HG03432 (cell line): Measurements from ENCODE around the gene ZNF638.

Experiments
- ATAC-seq: cut with Tn5 transposase; IDR thresholded peaks from one replicate; pipeline ENCODE4 v1.9.1; 2021; ENCODE audit warnings: mild to moderate bottlenecking, moderate library complexity; ENCODE audit not compliant: unreplicated experiment

Gene ZNF638

GRCh38 chr2:71469403-71470398 is 138.1 kb downstream of the ZNF638 start:
- no peak for ATAC-seq

GRCh38 chr2:71471276-71471675 is 139.7 kb downstream of the ZNF638 start:
- ATAC-seq = no peak

- ATAC-seq = no peak
These were observed 140.4 kb downstream of the ZNF638 start for GRCh38 chr2:71472019-71472418.

GRCh38 chr2:71473346-71474031 is 141.9 kb downstream of the ZNF638 start:
- ATAC-seq = no peak

GRCh38 chr2:71474116-71474743 is 142.6 kb downstream of the ZNF638 start:
- no peak for ATAC-seq

- no peak for ATAC-seq
These were observed 143.3 kb downstream of the ZNF638 start for GRCh38 chr2:71474744-71475397.

- ATAC-seq = no peak
These were observed 144.9 kb downstream of the ZNF638 start for GRCh38 chr2:71476495-71476894.

- no peak for ATAC-seq
These were observed 145.7 kb downstream of the ZNF638 start for GRCh38 chr2:71477231-71477691.

- ATAC-seq = no peak
These were observed 147.2 kb downstream of the ZNF638 start for GRCh38 chr2:71478806-71479205.

- no peak for ATAC-seq
These were observed 147.7 kb downstream of the ZNF638 start for GRCh38 chr2:71479261-71479660.

GRCh38 chr2:71481111-71481510 is 149.5 kb downstream of the ZNF638 start:
- ATAC-seq = no peak

- no peak for ATAC-seq
These were observed 150.5 kb downstream of the ZNF638 start for GRCh38 chr2:71482055-71482454.

GRCh38 chr2:71483246-71483645 is 151.7 kb downstream of the ZNF638 start:
- ATAC-seq = no peak

- no peak for ATAC-seq
These were observed 152.8 kb downstream of the ZNF638 start for GRCh38 chr2:71484354-71484753.
